ENCODE measurements around the gene TK1.

DNA sequence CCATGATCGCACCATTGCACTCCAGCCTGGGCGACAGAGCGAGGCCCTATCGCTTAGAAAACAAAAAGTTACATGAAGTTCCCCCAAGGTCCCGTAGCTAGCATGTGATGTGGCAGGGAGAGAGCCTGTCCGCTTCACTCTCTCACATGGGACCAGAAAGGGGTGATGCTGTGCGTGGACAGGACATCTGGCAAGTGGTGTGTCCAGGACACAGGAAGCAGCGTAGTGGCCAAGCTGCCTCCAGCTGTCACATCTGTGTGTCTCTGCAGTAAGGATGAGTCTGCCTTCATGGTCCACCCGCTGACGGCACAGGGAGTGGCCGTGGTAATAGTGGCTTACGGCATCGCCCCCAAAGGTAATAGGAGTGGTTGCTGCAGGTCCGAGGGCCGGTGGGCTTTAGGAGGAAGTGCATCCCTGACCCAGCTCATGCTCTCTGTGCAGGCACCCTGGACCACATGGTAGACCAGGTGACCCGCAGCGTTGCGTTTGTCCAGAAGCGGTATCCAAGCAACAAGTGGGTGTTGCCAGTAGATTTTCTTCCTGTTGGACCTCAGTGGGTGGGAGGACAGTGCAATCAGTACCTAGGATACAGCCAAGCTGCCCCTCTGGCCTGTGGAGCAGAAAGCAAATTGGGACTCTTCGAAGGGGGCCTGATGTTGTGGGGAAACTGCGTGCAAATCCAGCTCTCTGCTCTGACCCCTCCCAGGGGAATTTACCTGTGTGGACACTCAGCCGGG lies 17.7 kb upstream of the TK1 start:
- TF ChIP-seq, protein P1, sequence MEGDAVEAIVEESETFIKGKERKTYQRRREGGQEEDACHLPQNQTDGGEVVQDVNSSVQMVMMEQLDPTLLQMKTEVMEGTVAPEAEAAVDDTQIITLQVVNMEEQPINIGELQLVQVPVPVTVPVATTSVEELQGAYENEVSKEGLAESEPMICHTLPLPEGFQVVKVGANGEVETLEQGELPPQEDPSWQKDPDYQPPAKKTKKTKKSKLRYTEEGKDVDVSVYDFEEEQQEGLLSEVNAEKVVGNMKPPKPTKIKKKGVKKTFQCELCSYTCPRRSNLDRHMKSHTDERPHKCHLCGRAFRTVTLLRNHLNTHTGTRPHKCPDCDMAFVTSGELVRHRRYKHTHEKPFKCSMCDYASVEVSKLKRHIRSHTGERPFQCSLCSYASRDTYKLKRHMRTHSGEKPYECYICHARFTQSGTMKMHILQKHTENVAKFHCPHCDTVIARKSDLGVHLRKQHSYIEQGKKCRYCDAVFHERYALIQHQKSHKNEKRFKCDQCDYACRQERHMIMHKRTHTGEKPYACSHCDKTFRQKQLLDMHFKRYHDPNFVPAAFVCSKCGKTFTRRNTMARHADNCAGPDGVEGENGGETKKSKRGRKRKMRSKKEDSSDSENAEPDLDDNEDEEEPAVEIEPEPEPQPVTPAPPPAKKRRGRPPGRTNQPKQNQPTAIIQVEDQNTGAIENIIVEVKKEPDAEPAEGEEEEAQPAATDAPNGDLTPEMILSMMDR (conservative IDR thresholded peaks at IDR 0.05 in 1 of 2, IDR thresholded peaks at IDR 0.05 in 1 of 2; ENCODE audit: extremely low read depth in 1 of 2, insufficient read depth in 1 of 2, low read depth in 1 of 2, low read length in 2 of 2), result no peak
- no peak for TF ChIP-seq EZH2 (IDR thresholded peaks at IDR 0.05; ENCODE audit: borderline replicate concordance, low read length)

All from mammary epithelial cell (primary cell).